Keratinocyte (primary cell): Measurements from ENCODE around the gene SCN10A. TPM values are rescaled to one million over a fixed set of nuclear protein-coding genes. Genes with fewer than 3 reads are reported as not detected.

Experiments
- DNase-seq: peaks from one replicate; pipeline ENCODE4 v3.0.0-alpha.2; 2011; ENCODE audit warnings: low read depth, missing footprints, low spot score
- FAIRE-seq: peaks from 2 replicates; lab custom pipeline; 2011; peaks lifted over from hg19 to GRCh38; lab: Jason Lieb, UNC
- H2AFZ ChIP-seq: 2 replicates; pipeline ENCODE4 v1.6.0; 2012; ENCODE audit warnings: low read length, control low read depth, inconsistent platforms; ENCODE audit not compliant: control insufficient read depth
- H3K27ac ChIP-seq: 2 replicates; pipeline ENCODE4 v1.5.1; 2011; ENCODE audit warnings: low read length; ENCODE audit not compliant: control insufficient read depth, insufficient read depth
- H3K27me3 ChIP-seq: 3 replicates; pipeline ENCODE4 v1.6.0; 2011; ENCODE audit warnings: low read length; ENCODE audit not compliant: control insufficient read depth, insufficient read depth; ENCODE audit errors: extremely low read depth
- H3K36me3 ChIP-seq, 2 experiments: 2 replicates in 1 of 2; 3 replicates in 1 of 2; pipeline ENCODE4 v1.5.1; 2011; ENCODE audit warnings: low read length in 2 of 2, mild to moderate bottlenecking in 1 of 2; ENCODE audit not compliant: control insufficient read depth in 2 of 2, insufficient read depth in 2 of 2; ENCODE audit errors: extremely low read depth in 1 of 2
- H3K4me1 ChIP-seq: 3 replicates; pipeline ENCODE4 v1.5.1; 2011; ENCODE audit warnings: low read length; ENCODE audit not compliant: control insufficient read depth, insufficient read depth; ENCODE audit errors: extremely low read depth
- H3K4me2 ChIP-seq: 3 replicates; pipeline ENCODE4 v1.6.0; 2011; ENCODE audit warnings: low read depth, low read length; ENCODE audit not compliant: control insufficient read depth, insufficient read depth; ENCODE audit errors: extremely low read depth
- H3K4me3 ChIP-seq, 3 experiments: fragments of 200-600 bp in 1 of 3; sonication (generic) in 1 of 3; 2 replicates in 2 of 3; 3 replicates in 1 of 3; pipeline ENCODE4 v1.5.1; 2011 to 2016; ENCODE audit warnings: low read length in 3 of 3, mild to moderate bottlenecking in 3 of 3, control low read depth in 2 of 3, inconsistent platforms in 1 of 3, low read depth in 1 of 3, mixed read lengths in 1 of 3, mixed run types in 1 of 3, moderate library complexity in 1 of 3; ENCODE audit not compliant: control insufficient read depth in 2 of 3, insufficient read depth in 2 of 3; ENCODE audit errors: extremely low read depth in 1 of 3
- H3K79me2 ChIP-seq: 2 replicates; pipeline ENCODE4 v1.6.0; 2012; ENCODE audit warnings: low read length; ENCODE audit not compliant: control insufficient read depth, insufficient read depth
- H3K9ac ChIP-seq: 3 replicates; pipeline ENCODE4 v1.6.0; 2011; ENCODE audit warnings: low read length; ENCODE audit not compliant: control insufficient read depth, insufficient read depth; ENCODE audit errors: extremely low read depth
- H3K9me1 ChIP-seq: 3 replicates; pipeline ENCODE4 v1.6.0; 2011; ENCODE audit warnings: low read length; ENCODE audit not compliant: control insufficient read depth, insufficient read depth; ENCODE audit errors: extremely low read depth
- H3K9me3 ChIP-seq: 2 replicates; pipeline ENCODE4 v1.5.1; 2012; ENCODE audit warnings: low read depth, low read length; ENCODE audit not compliant: control insufficient read depth
- H4K20me1 ChIP-seq: 3 replicates; pipeline ENCODE4 v1.6.0; 2011; ENCODE audit warnings: low read length; ENCODE audit not compliant: control insufficient read depth, insufficient read depth; ENCODE audit errors: extremely low read depth
- CTCF ChIP-seq, 3 experiments: IDR thresholded peaks in 1 of 3; conservative IDR thresholded peaks in 1 of 3; optimal IDR thresholded peaks in 1 of 3; 2 replicates in 2 of 3; 3 replicates in 1 of 3; pipeline versions ENCODE3 to v1.5.1; 2011; ENCODE audit warnings: low read length in 3 of 3, mild to moderate bottlenecking in 3 of 3, moderate library complexity in 2 of 3, control low read depth in 1 of 3, inconsistent platforms in 1 of 3; ENCODE audit not compliant: insufficient read depth in 2 of 3; ENCODE audit errors: extremely low read depth in 1 of 3
- EZH2 ChIP-seq: IDR thresholded peaks from one replicate; pipeline ENCODE4 v1.6.1; 2012; ENCODE audit warnings: inconsistent platforms, mild to moderate bottlenecking, low read length, moderate library complexity
- dilution Hi-C: fragments of 300-500 bp; cut with MboI; formaldehyde crosslinking; loops from one replicate; pipeline ENCODE4 v1.7.0; 2020; ENCODE audit warnings: low sequenced_read_pairs; ENCODE audit not compliant: extremely low pct_ligation_motif_present
- polyA plus RNA-seq, 5 experiments: library from polyadenylated mRNA; depleted of rRNA in 3 of 5; stranded (reverse) in 3 of 5; stranded (forward) in 1 of 5; unstranded in 1 of 5; fragments of >200 nt; gene quantifications; 1 replicate in 1 of 5; 2 replicates in 3 of 5; 3 replicates in 1 of 5; pipeline versions ENCODE4 v1.2.1 to v1.2.3, GENCODE V29; 2011 to 2012; ENCODE audit warnings: missing spikeins in 2 of 5, low read depth in 1 of 5, low replicate concordance in 1 of 5

SCN10A gene
- polyA plus RNA-seq, 1 donor (not counting 4 experiments of a cell fraction or from before 2014, with no cell fraction given), result not detected

- no peak overlapping the region for H3K4me3 ChIP-seq
- H3K36me3 ChIP-seq, result no peaks in the 10 kb centered on the region
- no peaks in the 10 kb centered on the region for H3K27me3 ChIP-seq
- no peak overlapping the region for H3K27ac ChIP-seq
- dilution Hi-C loops, result no loop called here
- H3K9me1 ChIP-seq, result no peaks in the 10 kb centered on the region
- DNase-seq (no peak), FAIRE-seq (no peak)
- H3K9me3 ChIP-seq, result no peaks in the 10 kb centered on the region
- no peak overlapping the region for H3K9ac ChIP-seq
- H4K20me1 ChIP-seq, result no peaks in the 10 kb centered on the region
- no peak overlapping the region for H3K4me2 ChIP-seq
- H3K4me1 ChIP-seq, result no peaks in the 10 kb centered on the region
- TF ChIP-seq EZH2 (no peak), CTCF (optimal IDR thresholded peaks at IDR 0.05 in 1 of 3, IDR thresholded peaks at IDR 0.05 in 1 of 3, conservative IDR thresholded peaks at IDR 0.05 in 1 of 3; ENCODE audit: extremely low read depth in 1 of 3, insufficient read depth in 2 of 3, low read length in 3 of 3) (no peak)
- no peaks in the 10 kb centered on the region for H3K79me2 ChIP-seq
- H2AFZ ChIP-seq, result no peak overlapping the region
Measured at GRCh38 chr3:38824349-38824748, 8.3 kb upstream of the SCN10A start.

- FAIRE-seq (no peak), DNase-seq (no peak)
- H3K27me3 ChIP-seq, result no peaks in the 10 kb centered on the region
- H3K27ac ChIP-seq, result no peak overlapping the region
- no peak for TF ChIP-seq CTCF (optimal IDR thresholded peaks at IDR 0.05 in 1 of 3, IDR thresholded peaks at IDR 0.05 in 1 of 3, conservative IDR thresholded peaks at IDR 0.05 in 1 of 3; ENCODE audit: extremely low read depth in 1 of 3, insufficient read depth in 2 of 3, low read length in 3 of 3)
- TF ChIP-seq EZH2, result no peak
- H2AFZ ChIP-seq, result no peak overlapping the region
- no peak overlapping the region for H3K4me3 ChIP-seq
- H3K9me3 ChIP-seq, result no peaks in the 10 kb centered on the region
- no peaks in the 10 kb centered on the region for H4K20me1 ChIP-seq
- no peaks in the 10 kb centered on the region for H3K4me1 ChIP-seq
- H3K79me2 ChIP-seq, result no peaks in the 10 kb centered on the region
- no peaks in the 10 kb centered on the region for H3K9me1 ChIP-seq
- dilution Hi-C loops, result no loop called here
- no peak overlapping the region for H3K9ac ChIP-seq
- no peak overlapping the region for H3K4me2 ChIP-seq
- no peaks in the 10 kb centered on the region for H3K36me3 ChIP-seq
Measured at GRCh38 chr3:38823722-38824121, 7.7 kb upstream of the SCN10A start.
